Bone marrow (tissue), 2 donors: ENCODE measurements around the gene DRG2.

Source experiments
- DNase-seq, 2 donors: peaks; one replicate each; lab custom pipeline; 2025; lab: John Stamatoyannopoulos, UW

The DRG2 gene

DNA sequence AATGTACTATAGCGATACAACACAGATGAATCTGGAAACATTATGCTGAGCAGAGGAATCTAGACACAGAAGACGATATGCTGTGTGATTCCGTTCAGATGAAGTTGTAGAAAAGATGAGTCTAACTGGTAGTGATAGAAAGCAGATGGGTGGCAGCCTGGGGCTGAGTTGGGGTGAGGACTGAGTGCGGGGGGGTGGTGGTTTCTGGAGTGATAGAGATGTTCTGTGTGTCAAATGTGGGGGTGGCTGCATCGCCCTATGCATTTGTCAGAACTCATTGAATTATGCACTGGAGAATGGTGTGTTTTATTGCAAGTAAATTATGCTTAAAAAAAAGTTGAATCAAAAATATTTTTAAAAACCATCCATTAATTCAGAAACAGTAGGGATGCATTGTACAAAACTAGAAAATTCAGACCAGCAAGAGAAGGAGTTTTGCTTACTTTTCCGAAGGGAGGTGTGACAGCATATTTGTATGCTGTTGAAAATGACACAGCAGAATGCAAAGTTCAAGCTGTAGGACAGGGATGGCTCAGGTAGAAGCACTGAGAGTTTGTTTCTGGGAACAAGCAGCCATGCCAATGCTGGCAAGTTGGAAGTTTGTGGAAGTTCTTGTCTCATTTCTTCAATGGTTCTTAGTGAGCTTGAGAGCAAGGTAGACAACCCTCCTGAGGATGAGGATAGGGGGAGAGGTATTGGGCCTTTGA is 13.0 kb upstream of the DRG2 start:
- no peak for DNase-seq

DNA sequence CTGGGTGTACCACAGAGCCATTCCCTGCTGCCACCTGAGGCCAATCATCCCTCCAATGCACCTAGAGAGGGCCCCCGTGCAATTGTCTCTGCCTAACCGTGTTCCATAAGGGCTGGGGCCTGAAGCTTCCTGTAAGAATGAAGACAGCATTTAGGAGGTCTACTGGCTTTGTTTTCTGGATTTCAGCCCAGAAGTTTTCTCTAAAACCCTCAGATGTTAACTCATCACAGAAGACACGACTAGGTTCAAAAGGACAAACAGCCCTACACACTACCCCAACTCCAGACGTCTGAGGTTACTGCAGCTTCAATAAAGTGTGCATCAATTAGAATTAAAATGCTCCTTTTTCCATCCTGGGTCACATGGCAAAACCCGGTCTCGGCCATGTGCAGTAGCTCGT is 10.8 kb upstream of the DRG2 start:
- no peak for DNase-seq

DNA sequence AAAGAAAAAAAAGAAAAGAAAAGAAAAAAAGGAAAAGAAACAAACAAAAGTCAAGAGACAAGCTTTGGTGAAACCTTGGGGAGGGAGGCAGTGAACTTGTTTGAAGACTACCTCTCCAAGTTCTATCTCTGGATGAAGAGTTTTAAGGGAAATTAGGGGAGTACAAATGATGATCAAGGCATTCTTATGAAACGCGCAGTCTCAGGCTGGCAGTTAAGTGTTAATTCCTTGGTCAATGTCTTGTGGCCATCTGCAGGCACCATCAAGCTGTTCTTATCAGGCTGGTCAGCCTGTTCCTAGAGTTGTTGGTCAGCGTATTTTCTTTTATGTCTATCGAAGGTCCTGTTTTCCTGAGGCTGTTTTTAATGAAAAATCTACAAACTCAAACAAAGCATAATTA is 8.2 kb upstream of the DRG2 start:
- no peak for DNase-seq

DNA sequence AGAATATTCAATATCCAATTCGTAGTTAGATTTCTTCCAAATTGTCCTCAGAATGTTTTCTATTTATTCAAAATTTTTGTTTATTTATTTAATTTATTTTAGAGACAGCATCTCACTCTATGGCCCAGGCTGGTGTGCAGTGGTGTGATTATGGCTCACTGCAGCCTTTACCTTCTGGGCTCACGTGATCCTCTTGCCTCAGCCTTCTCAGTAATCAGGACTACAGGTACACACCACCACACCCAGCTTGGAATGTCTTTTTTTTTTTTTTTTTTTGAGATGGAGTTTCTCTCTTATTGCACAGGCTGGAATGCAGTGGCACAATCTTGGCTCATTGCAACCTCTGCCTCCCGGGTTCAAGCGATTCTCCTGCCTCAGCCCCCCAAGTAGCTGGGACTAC is 3.5 kb upstream of the DRG2 start:
- DNase-seq, result no peak

DNA sequence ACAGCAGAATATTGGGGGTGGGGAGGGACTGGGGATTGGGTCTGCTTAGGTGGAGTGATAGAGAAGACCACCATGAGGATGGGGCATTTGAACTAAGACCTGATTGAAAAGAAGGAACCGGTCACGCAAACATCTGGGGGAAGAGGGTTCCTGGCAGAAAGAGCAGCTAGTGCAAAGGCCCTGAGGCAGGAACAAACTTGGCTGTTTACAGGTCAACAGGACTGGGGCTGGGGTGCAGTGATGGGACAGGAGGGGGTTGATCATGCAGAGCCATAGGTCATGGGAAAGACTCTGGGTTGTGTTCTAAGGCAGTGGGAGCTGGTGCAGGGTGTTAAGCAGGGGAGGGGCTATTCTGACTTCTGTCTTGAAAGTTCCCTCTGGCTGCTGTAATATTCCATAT is 1.9 kb downstream of the DRG2 start:
- no peak for DNase-seq

DNA sequence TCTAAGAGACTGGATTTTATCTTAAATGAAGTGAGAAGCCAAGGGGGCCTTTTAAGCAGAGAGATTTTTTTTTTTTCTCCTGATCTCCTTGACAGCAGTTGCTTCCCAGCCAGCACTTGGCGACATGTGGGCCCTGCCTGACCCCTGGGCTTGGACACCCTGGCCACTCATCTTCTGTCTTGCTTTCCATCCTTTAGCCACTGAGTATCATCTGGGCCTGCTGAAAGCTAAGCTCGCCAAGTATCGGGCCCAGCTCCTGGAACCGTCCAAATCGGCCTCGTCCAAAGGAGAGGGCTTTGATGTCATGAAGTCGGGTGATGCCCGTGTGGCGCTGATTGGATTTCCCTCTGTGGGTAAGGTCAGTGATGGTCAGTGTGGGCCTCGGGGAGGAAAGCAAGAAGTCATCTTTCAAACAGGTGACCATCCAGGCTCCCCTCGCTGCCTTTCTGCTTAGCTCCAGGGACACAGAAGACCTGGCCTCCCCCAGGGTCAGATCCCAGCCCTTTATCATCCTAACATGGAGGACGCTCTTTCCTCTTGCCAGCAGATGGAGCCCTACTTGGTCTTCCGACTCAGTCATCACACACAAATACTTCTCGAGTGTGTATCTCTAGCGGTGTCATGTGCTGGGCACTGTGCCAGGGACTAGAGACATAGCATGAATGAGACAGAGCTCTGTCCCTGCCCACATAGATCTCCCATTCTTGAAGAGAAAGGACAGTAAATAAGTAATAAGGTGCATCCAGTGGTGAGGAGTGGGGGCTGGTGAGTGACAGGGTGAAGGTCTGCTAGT is 6.1 kb downstream of the DRG2 start:
- DNase-seq, result no peak

DNA sequence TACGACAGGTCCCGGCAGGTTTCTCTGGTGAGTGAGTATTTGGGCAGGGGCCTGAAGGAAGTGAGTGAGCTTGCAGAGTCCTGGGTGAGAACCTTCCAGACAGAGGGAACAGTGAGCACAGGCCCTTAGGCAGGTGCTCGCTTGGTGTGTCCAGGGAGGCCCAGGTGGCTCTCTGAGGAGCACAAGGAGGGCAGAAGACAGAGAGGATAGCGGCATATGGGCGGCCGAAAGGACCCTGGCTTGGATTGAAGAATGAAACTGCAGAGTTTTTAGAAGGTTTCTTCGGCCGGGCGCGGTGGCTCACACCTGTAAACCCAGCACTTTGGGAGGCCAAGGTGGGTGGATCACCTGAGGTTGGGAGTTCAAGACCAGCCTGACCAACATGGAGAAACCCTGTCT is 6.7 kb downstream of the DRG2 start:
- no peak for DNase-seq

DNA sequence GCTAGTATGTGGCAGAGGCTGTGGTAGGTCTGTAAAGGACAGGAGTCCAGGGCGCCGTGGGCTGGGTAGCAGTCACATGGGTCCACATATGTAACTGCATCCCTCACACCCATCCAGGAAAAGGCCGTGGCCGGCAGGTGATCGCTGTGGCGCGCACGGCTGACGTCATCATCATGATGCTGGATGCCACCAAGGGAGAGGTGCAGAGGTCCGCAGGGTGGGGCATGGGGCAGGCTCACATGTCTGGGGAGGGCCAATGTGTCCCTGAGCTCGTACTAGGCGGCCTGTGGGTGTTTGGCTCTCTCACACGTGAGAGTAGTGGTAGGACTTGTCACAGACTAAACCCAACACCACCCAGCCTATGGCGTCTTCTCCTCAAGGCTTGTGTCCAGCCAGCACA is 11.8 kb downstream of the DRG2 start:
- no peak for DNase-seq

DNA sequence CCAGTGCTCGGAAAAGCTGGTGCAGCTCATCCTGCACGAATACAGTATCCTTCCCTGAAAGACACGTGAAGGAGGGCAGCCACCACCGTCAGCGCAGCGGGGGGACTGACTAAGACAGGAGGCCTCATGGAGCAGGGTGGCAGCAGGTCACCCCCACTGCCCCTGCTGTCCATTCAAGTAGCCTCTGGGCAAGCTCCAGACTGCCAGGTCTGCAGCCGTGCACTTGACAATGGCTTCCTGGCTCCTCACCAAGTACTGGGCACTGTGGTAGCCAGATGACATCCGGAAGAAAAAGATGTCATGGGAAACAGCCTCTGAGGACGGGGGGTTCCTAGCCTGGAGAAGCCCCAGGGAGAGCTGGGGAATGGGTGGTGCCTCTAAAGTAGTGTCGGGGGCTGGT is 12.9 kb downstream of the DRG2 start:
- DNase-seq, result no peak

DNA sequence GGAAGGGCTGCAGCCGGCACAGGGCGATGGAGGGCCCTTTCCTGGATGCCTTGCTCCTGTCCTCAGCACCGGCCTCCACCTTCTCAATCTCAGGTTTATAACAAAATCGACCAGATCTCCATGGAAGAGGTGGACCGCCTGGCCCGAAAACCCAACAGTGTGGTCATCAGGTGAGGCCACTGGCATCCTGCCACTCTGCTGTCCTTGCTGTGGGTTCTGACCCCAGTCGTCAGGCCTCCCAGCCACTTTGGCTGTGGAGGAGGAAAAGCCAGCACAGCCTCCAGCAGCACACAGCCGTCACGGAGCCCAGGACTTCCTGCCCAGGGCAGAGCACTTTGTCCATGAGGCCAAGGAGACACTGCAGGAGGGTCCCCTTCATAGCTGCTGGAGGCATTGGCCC is 14.1 kb downstream of the DRG2 start:
- no peak for DNase-seq

DNA sequence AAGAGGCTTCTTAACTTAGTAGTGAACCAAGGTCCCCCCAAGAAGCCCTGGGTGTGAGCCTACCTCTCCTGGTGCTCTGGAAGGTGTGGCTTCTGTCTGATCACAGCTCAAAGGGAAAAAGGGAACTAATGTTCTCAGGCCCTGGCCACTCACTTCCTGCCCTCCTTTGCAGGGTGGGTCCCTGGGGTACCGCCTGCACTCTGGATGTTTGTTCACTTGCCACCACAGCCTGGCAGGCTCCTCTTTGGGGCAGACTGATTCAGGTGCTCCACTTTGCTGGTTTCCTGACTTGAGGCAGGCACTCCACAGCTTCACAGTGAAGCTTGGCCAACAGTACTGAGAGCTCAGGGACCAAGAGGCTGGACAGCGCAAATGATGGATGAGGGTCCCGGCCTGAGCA is 14.9 kb downstream of the DRG2 start:
- peak in 1 of 2 donors; percentile 32 for DNase-seq

DNA sequence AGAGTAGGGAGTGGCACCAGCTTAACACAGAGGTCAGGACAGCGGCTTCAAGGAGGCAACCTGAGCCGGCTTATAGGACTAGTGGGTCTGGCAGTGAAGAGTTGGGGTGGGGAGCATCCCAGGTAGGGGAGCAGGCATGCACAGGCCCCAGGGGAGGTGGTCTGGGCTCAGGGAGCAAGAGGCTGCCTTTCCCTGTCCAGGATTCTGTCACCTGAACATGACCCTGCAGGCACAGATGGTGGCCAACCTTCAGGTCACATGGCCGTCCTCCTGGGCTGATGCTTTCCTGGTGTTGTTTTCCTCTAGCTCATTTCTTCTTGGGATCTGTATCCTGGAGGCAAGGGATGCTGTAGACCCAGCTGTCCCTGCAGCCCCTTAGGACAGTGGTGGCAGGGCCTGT is 17.3 kb downstream of the DRG2 start:
- no peak for DNase-seq

DNA sequence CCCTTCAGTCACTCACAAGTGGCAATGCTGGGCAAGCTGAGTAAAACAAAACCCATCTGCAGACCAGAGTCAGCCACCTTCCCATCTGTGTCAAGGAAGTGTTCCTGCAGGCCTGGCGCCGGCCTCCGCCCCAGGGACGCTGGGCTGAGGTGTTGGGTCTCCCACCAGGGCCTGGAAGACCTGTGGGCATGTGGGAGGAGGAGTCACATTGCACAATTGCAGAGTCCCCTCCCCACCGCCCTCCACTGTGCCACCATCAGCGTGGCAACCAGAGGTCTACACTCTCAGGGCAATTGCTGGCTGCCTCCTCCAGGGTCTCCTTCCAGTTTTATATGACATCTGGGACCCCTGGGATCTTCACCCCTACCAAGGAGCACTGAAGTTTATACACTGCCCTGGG is 17.8 kb downstream of the DRG2 start:
- no peak for DNase-seq

DNA sequence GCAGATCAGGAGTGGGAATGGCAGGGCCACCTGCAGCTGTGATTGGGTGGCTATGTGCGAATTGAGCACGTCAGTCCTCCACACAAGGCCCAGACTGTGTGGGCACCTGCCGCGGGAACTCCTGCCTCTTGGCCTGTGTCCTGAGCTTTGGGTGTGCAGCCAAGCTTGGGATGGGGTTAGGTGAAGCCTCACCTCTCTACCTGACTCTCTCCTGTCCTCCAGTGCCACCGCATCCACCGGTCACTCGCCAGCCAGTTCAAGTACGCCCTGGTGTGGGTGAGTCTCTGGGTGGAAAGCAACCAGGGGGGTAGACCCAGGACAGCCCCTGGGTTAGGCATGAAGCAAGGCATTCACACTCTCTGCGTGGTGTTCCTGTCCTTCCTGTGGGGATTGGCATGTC is 18.5 kb downstream of the DRG2 start:
- no peak for DNase-seq

DNA sequence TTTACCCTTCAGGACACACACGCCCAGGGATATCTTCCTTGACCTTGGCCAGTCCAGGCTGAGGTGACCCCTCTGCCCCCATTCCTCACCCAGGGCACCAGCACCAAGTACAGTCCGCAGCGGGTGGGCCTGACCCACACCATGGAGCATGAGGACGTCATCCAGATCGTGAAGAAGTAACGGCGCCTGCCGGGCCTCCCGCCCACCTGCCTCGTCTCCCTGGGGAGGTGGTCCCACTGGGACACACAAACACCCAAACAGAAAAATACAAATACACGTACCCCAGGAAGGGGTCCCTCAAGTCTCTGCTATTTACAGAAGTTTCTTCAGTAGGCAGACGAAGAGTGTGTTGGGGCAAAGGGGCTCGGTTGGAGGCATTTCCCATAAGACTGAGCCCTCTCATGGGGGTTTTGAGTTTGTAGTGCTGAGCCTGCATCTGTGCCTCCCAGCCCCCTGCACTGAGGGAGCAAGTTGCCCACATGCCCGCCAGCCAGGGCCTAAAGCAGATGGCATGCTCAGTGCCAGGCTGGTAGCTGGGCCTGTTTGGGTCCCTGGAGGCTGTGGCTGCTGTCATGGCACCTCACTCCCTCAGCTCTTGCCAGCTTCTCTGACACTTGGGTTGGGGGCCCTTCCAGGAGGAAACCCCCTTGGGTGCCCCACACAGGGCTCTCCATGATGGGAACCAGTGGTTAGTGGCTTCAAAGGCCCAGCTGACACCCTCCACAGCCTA is 19.5 kb downstream of the DRG2 start:
- no peak for DNase-seq

DNA sequence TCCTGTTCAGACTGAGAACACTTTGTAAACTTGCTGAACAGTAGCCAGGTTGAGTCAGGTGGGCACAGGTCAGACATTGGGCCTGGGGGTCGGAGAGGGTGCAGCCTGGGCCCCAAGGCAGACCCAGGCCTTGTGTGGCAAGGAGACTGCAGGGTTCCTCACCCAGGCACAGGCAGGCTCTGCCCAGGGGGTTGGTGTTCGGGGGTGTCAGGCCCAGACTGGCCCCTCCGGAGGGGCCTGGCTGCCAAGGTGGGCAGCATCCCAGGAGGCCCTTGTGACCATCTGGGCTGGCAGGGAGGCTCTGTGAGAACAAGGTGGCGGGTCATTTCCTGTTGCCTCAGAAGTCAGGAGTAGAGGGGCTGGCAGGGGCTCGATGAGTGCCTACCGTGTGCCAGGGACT is 20.2 kb downstream of the DRG2 start:
- no peak for DNase-seq

DNA sequence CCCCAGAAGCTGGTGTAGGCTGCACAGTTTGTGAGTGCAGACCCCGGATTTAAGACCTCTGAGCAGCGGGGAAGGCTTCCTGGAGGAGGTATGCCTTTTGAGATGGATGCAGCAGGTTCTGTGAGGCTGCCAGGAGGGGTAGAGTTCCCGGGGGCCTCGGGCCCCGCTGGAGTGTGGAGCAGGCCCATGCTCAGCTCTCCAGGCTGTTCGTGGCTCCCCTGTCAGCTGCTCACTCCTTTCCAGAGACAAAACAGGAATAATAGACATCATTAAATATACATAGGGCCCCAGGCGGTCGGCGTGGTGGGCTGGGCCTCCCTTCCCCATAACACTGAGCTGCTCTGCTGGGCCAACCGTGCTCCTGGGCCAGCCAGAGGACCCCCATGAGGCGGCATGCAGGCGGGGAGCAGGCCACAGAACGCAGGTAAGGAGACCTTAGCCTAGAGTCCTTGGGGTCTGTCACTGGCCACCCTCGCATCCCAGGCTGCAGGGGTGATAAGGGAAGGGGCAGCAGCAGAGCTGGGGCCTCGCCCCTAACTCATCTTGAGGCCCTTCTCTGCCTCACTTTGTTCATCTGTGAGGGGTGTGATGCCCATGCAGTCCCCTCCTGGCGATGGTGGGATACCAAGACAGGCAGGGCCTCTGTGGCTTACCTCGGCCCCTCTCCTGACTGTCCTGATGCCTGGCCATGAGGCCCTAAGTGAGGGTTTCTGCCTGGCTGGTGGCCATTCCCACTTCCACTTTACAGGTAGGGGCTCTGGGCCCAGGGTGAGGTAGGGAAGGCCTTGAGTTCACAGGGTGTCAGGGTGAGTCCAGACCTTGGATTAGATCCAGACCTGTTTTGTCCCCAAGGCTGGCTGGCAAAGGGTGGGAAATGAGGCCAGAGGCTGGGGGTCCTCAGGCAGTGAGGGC is 20.9 kb downstream of the DRG2 start, which contains the start of gene MYO15A:
Gene MYO15A (plus strand): TSS at position 356 of the 912 bp plus-strand sequence. CDS start 10,045 bp downstream, outside the sequence.
- DNase-seq, result no peak

DNA sequence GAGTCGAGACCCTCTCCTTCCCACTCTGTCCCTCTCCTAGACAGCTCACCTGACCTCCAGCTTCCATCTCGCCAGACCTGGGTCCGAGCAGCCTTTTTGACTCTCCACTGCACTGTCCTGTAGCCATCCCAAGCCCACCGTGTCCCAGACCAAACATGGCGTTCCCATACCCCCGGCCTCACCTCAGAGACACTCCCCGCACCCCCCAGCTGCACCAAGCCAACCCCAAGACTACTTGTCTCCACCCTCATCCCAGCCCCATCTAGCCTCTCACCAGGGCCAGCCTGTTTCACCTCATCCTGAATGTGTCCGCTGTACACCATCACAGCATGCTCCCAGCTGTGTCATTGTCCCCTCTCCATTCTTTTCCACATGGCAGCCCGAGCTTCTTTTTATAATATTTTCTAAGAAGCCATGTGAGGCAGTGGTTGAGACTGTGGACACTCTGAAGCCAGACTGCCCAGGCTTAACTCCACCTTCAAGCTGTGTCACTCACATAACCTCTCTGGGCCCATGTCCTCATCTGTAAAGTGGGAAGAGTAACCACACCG is 22.3 kb downstream of the DRG2 start:
- no peak for DNase-seq

DNA sequence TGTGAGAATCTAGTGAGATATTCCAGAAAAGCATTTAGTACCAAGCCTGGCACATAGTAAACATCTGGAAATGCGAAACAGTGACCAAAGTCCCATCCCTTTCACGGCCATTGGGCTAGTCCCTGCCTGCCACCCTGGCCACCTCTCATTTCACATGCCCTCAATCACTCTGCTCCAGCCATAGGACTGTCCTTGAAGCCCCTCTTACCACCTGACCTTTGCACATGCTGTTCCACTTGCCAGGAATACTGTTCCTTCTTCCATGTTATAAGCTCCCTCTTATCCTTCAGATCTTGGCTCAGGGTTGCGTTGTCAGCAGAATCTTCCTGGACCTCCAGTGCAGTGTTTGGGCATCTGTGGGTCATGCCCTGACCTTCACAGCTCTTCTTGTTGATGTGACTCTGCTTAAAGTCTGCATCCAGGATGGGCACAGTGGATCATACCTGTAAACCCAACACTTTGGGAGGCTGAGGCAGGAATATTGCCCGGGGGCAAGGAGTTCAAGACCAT is 22.9 kb downstream of the DRG2 start:
- no peak for DNase-seq

DNA sequence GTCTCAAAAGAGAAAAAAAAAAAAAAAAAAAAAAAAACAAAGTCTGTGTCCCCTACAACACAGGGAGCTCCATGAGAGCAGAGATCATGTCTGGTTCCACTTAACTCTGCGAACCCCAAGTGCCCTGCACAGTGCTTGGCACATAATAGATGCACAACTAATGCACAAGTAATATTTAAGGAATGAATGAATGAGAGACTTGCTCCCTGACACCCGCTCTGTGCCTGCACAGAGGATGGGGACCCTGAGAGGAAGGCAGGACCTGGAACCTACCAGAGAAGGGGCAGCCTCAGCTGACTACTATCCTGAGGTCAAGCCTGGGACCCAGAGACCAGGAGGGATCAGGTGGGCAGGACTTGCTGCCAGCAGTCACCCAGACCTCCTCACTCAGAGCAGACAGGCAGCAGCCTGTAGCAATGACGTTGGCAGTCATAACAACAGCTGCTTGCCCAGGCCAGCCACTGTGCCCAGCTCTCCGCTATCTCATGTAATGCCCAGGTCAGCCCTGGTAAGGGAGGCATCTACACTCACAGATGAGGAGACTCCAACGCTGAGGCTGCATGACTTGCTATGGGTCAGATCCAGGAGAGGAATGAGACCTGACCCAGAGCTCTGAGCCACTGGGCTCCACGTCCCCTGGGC is 23.7 kb downstream of the DRG2 start:
- no peak for DNase-seq

DNA sequence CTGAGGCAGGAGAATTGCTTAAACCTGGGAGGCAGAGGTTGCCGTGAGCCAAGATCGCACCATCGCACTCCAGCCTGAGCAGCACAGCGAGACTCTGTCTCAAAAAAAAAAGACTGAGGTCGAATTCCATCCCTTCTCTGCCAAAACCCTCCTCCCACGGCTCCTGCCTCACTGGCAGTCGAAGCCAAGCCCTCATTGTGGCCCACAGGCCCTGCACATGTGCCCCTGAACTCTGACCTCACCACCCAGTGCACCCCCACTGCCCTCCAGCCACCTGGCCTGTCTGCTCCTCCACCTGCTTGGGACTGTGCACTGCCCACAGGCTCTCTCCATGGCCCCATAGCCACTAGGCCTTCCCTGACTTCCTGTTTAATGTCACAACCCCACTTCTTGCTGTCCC is 27.8 kb downstream of the DRG2 start:
- DNase-seq, result no peak
